Mucosa of stomach (tissue), 1 donor: ENCODE results near the gene TRIM46.

ENCODE experiments used
- H3K27me3 ChIP-seq: one replicate; pipeline ENCODE4 v1.7.0; 2013; ENCODE audit warnings: mild to moderate bottlenecking, low read length; ENCODE audit not compliant: control insufficient read depth, insufficient read depth
- H3K36me3 ChIP-seq: one replicate; pipeline ENCODE4 v1.7.0; 2013; ENCODE audit warnings: low read length; ENCODE audit not compliant: control insufficient read depth, insufficient read depth
- H3K4me1 ChIP-seq: one replicate; pipeline ENCODE4 v1.7.0; 2013; ENCODE audit warnings: mild to moderate bottlenecking, low read length; ENCODE audit not compliant: control insufficient read depth, insufficient read depth
- H3K4me3 ChIP-seq: one replicate; pipeline ENCODE4 v1.7.0; 2013; ENCODE audit warnings: low read length
- H3K9ac ChIP-seq: one replicate; pipeline ENCODE4 v1.7.0; 2013; ENCODE audit warnings: mild to moderate bottlenecking, low read length, moderate library complexity
- H3K9me3 ChIP-seq: one replicate; pipeline ENCODE4 v1.7.0; 2013; ENCODE audit warnings: mild to moderate bottlenecking, low read length, moderate library complexity; ENCODE audit not compliant: control insufficient read depth
- donor health status: Pancreatic carcinoma.

TRIM46 gene

GRCh38 chr1:155131285-155131684, 42.4 kb upstream of the TRIM46 start:
- peak overlapping the region; percentile 7 for H3K9ac ChIP-seq
- no peak overlapping the region for H3K4me3 ChIP-seq
- H3K4me1 ChIP-seq = peaks cover 60% of the 10 kb centered on the region
- H3K36me3 ChIP-seq = peaks cover 17% of the 10 kb centered on the region
- H3K9me3 ChIP-seq = no peaks in the 10 kb centered on the region
- H3K27me3 ChIP-seq = no peaks in the 10 kb centered on the region

GRCh38 chr1:155131856-155132255, 41.8 kb upstream of the TRIM46 start:
- H3K36me3 ChIP-seq = peaks cover 17% of the 10 kb centered on the region
- peaks cover 58% of the 10 kb centered on the region for H3K4me1 ChIP-seq
- no peaks in the 10 kb centered on the region for H3K27me3 ChIP-seq
- H3K9ac ChIP-seq = peak overlapping the region; percentile 7
- H3K4me3 ChIP-seq = no peak overlapping the region
- H3K9me3 ChIP-seq = no peaks in the 10 kb centered on the region

DNA sequence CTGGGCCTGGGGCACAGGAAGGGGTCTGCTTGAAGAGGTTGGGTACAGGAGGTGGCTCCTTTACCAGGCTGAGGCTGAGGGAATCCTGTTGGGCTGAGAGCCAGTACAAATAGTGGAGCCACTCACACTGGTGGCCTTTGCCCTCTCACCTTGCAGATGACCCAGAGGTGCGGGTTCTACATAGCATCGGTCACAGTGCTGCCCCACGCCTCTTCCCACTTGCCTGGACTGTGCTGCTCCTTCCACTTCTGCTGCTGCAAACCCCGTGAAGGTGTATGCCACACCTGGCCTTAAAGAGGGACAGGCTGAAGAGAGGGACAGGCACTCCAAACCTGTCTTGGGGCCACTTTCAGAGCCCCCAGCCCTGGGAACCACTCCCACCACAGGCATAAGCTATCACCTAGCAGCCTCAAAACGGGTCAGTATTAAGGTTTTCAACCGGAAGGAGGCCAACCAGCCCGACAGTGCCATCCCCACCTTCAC, 39.8 kb upstream of the TRIM46 start:
- H3K36me3 ChIP-seq = peaks cover 17% of the 10 kb centered on the region
- peak overlapping the region; percentile 96 for H3K9ac ChIP-seq
- peaks cover 71% of the 10 kb centered on the region for H3K4me1 ChIP-seq

DNA sequence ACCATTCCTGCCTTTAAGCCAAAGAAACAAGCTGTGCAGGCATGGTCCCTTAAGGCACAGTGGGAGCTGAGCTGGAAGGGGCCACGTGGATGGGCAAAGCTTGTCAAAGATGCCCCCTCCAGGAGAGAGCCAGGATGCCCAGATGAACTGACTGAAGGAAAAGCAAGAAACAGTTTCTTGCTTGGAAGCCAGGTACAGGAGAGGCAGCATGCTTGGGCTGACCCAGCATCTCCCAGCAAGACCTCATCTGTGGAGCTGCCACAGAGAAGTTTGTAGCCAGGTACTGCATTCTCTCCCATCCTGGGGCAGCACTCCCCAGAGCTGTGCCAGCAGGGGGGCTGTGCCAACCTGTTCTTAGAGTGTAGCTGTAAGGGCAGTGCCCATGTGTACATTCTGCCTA, 39.3 kb upstream of the TRIM46 start:
- Histone ChIP-seq H3K9me3 (no peaks in the 10 kb centered on the region), H3K9ac (peak overlapping the region; percentile 96), H3K36me3 (peaks cover 17% of the 10 kb centered on the region), H3K4me1 (peaks cover 71% of the 10 kb centered on the region), H3K27me3 (no peaks in the 10 kb centered on the region), H3K4me3 (no peak overlapping the region)

More for the DNA sequence above, 39.8 kb upstream of the TRIM46 start:
- H3K27me3 ChIP-seq = no peaks in the 10 kb centered on the region
- H3K4me3 ChIP-seq = no peak overlapping the region
- H3K9me3 ChIP-seq = no peaks in the 10 kb centered on the region

DNA sequence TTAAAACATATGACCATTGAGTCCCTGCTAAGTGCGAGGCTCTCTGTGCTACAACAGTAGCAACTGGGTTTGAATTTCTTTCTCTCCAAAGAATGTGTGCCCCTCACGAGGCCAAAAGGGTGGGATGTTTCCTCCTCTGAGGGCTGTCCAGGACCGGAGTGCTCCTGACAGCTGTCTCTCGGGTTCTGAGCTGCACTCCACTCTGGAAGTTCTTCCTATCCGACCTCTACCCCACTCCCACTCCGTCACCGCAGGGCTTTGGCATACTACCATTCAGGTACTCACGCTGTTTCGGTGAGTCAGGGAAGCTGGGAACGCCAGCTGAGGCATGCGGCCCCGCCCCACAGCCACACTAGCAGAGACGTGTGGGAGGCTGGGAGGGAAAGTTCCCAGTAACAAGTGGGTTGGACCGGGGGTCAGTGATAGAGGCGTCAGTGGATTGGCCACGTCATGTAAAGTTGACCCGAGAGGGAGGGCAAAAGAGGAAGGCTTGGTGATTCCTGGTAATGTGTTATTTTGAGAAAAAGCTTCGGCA, 38.7 kb upstream of the TRIM46 start:
- no peaks in the 10 kb centered on the region for H3K27me3 ChIP-seq
- peaks cover 65% of the 10 kb centered on the region for H3K4me1 ChIP-seq
- peaks cover 17% of the 10 kb centered on the region for H3K36me3 ChIP-seq
- H3K9me3 ChIP-seq = no peaks in the 10 kb centered on the region
- peak overlapping the region; percentile 60 for H3K4me3 ChIP-seq
- H3K9ac ChIP-seq = peak overlapping the region; percentile 96

GRCh38 chr1:155135415-155136028, 38.1 kb upstream of the TRIM46 start, which contains the start of gene SLC50A1:
Gene SLC50A1, plus strand, starts transcription at chr1:155135852. Its CDS starts 60 bp downstream, at chr1:155135912.
- H3K4me1 ChIP-seq = peaks cover 61% of the 10 kb centered on the region
- peak within 1 kb of the TSS; percentile 61 for H3K4me3 ChIP-seq
- H3K9me3 ChIP-seq = no peaks in the 10 kb centered on the region
- H3K27me3 ChIP-seq = no peaks in the 10 kb centered on the region
- peaks cover 17% of the 10 kb centered on the region for H3K36me3 ChIP-seq
- H3K9ac ChIP-seq = peak within 1 kb of the TSS; percentile 96

DNA sequence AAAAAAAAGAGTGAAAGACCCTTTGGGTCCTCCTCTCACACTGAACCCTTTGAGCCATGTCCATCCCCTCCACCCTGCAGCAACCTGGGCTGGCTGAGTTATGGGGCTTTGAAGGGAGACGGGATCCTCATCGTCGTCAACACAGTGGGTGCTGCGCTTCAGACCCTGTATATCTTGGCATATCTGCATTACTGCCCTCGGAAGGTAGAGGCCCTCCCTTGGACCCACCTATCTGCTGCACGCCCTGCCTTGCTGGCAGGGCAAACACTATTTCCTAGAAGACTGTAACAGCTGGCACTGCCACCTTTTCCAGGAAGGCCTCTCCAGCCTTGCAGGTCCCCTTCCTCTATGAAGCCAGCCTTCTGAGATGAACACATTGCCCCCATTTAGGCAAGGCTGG, 36.9 kb upstream of the TRIM46 start:
- Histone ChIP-seq H3K9ac (peak overlapping the region; percentile 96), H3K36me3 (peaks cover 15% of the 10 kb centered on the region), H3K27me3 (no peaks in the 10 kb centered on the region), H3K4me3 (no peak overlapping the region), H3K9me3 (no peaks in the 10 kb centered on the region), H3K4me1 (peaks cover 54% of the 10 kb centered on the region)

DNA sequence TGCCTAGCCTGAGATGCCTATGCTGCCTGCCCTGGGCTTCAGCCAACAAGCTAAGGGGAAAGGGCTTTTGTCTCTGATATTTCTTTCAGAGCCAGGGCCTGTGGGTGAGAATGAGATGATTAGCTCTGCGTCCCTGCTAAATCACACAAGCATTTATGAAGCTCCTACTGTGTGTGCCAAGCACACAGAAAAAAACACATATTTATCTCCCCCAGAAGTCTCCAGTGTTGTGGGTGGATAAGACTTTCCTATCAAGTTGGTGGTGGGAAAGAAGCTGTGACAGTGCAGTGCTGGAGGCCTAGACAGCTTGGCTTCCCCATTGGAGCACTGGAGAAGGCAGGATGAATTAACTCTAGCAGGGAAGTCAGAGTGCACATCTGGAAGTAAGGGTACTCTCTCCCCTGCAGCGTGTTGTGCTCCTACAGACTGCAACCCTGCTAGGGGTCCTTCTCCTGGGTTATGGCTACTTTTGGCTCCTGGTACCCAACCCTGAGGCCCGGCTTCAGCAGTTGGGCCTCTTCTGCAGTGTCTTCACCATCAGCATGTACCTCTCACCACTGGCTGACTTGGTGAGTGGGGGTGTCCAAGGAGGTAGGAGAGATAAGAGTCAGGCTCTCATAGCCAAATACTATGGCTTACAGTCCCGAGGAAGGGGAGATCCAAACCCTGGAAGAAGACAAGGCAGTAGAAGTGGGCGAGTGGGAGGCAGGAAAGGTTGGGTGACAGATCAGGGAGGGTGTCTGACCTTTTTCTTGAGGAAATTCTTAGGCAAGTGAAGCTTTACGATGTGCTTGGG, 36.3 kb upstream of the TRIM46 start:
- peaks cover 13% of the 10 kb centered on the region for H3K36me3 ChIP-seq
- H3K4me1 ChIP-seq = peaks cover 52% of the 10 kb centered on the region
- no peaks in the 10 kb centered on the region for H3K9me3 ChIP-seq
- peak overlapping the region; percentile 96 for H3K9ac ChIP-seq
- no peak overlapping the region for H3K4me3 ChIP-seq
- H3K27me3 ChIP-seq = no peaks in the 10 kb centered on the region

- Histone ChIP-seq H3K27me3 (no peaks in the 10 kb centered on the region), H3K4me1 (peaks cover 32% of the 10 kb centered on the region), H3K9me3 (no peaks in the 10 kb centered on the region), H3K9ac (peak within 1 kb of the TSS; percentile 99), H3K36me3 (no peaks in the 10 kb centered on the region), H3K4me3 (peak within 1 kb of the TSS; percentile 100)
These were observed 33.6 kb upstream of the TRIM46 start, which contains the start of gene DPM3 for GRCh38 chr1:155139895-155140629. Gene DPM3, minus strand, starts transcription at chr1:155140531. Its CDS starts 291 bp downstream, at chr1:155140240.

DNA sequence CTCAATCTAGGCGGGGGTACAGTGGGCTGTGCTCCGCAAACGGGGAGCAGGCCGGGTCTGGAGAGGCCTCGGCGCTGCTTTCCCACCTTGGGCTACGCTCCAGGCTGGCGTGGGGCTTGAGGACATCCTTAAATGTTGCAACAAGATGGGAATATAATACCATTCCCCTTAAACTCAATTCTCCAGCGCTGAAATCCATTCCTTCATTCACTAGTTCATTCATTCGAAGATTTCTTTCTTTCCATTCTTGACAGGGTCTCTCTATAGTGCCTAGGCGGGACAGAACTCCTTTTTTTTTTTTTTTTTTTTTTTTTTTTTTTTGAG, 33.1 kb upstream of the TRIM46 start:
- Histone ChIP-seq H3K4me1 (peaks cover 28% of the 10 kb centered on the region), H3K36me3 (no peaks in the 10 kb centered on the region), H3K9me3 (no peaks in the 10 kb centered on the region), H3K4me3 (peak overlapping the region; percentile 100), H3K9ac (peak overlapping the region; percentile 99), H3K27me3 (no peaks in the 10 kb centered on the region)

DNA sequence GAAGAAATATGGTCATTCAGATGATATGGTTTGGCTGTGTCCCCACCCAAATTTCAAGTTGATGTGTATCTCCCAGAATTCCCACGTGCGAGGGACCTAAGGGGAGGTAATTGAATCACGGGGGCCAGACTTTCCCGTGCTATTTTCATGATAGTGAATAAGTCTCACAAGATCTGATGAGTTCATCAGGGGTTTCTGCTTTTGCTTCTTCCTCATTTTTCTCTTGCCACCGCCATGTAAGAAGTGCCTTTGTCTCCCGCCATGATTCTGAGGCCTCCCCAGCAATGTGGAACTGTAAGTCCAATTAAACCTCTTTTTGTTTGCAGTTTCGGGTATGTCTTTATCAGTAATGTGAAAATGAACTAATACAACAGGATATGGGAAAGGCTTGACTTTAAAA, 31.9 kb upstream of the TRIM46 start:
- Histone ChIP-seq H3K4me1 (peaks cover 26% of the 10 kb centered on the region), H3K36me3 (no peaks in the 10 kb centered on the region), H3K9ac (no peak overlapping the region), H3K9me3 (no peaks in the 10 kb centered on the region), H3K27me3 (peaks cover 5% of the 10 kb centered on the region), H3K4me3 (no peak overlapping the region)
